ENCODE data around the gene PLEKHM1.
"Not testable (repeated sequence)": the region's sequence is repeated elsewhere in the genome, so short reads cannot be mapped to it uniquely, and the experiment has no call there.

Gene PLEKHM1

DNA sequence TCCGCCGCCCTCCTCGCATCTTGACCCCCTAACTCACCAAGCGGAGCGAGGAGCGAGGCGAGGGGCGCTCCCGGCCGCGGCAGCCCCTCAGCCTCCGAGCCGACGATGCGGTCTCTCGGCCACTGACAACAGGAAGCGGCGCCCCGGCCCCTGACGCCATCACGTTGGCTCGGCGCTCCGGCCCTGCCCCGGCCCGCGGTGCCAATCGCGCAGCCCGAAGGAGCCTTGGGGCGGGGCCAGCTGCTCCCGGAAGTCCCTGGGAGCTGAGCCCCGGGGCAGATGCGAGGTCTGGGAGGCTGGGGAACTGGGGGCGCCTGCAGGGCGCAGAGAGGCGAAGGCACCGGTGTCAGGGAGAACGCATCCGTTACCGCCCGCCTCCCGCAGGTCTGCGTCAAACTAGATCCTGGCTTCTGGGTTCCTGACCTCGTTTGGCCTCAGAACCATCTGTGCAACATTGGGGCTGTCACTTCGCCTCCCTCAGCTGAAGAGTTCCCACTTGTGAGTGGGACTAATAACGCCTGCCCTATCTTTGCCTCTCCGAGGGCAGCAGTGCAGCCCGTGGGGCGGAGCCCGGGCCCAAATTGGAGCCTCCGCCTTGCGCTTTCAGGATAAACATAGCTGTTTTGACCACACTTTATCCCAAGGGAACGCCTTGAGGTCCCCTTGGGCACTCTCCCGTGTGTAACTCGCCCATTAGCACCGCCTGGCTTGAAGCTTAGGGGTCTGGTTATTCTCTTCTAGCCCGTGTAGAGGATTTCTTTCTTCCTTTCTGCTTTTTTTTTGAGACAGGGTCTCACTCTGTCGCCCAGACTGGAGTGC lies at the start of gene PLEKHM1:
TSS of gene PLEKHM1 (minus strand) at position 107 of the 819 bp plus-strand sequence. CDS start 8,237 bp downstream, outside the sequence.
- DNase-seq, result peak; percentile 67

GRCh38 chr17:45538168-45538567 lies 47.6 kb upstream of the PLEKHM1 start:
- DNase-seq, result not testable (repeated sequence)

GRCh38 chr17:45506072-45506471 lies 15.6 kb upstream of the PLEKHM1 start:
- DNase-seq, result not testable (repeated sequence)

- DNase-seq, result not testable (repeated sequence)
Measured at GRCh38 chr17:45505183-45505582, 14.7 kb upstream of the PLEKHM1 start.

DNA sequence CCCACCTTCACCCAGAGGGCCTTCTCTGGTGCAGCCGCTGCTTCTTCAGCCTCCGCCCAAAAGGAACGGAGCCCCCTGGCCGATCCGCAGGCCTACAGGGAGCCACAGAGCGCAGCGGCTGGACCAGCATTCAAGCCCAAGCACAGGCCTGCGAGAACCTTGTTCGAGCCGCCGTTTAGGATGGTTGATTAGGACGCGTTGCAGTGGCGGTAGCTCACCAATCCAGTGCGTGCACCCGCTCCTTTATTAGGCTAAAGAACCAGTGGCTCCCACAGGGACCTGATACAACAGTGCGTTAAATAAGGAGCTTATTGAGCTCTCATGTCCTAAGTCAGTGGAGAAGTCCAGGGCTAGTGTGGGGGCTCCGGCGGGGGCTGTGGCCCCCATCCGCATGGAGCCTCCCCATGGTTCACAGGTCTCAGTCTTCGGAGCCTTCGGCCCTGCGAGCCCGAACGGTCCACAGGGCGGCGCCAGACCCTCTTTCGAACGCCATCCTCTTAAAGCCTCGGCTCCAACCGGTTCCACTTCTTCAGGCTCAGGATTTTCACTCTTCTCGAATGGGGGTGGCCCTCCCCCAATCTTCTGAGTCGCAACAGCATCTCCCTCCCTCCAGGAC lies 10.7 kb upstream of the PLEKHM1 start:
- DNase-seq, result not testable (repeated sequence)

GRCh38 chr17:45500478-45500877 lies 10.0 kb upstream of the PLEKHM1 start:
- DNase-seq, result not testable (repeated sequence)

DNA sequence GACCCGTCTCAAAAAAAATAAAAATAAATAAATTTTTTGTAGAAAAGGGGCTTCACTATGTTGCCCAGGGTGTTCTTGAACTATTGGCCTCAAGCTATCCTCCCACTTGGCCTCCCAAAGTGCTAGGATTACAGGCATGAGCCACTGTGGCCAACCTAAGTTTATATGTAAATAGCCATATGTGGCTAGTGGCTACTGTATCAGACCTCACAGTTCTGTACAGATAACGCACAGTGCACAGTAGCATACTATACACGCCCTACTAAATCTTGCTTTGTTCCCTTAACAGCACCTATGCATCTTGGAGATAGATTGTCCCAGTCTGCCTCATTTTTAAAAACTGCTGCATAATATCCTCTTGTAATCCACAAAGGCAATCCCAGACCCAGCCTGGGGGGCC lies 8.7 kb upstream of the PLEKHM1 start:
- DNase-seq, result not testable (repeated sequence)

- not testable (repeated sequence) for DNase-seq
Measured at GRCh38 chr17:45498377-45498776, 7.9 kb upstream of the PLEKHM1 start.

- DNase-seq, result not testable (repeated sequence)
Measured at GRCh38 chr17:45497449-45497848, 6.9 kb upstream of the PLEKHM1 start.

DNA sequence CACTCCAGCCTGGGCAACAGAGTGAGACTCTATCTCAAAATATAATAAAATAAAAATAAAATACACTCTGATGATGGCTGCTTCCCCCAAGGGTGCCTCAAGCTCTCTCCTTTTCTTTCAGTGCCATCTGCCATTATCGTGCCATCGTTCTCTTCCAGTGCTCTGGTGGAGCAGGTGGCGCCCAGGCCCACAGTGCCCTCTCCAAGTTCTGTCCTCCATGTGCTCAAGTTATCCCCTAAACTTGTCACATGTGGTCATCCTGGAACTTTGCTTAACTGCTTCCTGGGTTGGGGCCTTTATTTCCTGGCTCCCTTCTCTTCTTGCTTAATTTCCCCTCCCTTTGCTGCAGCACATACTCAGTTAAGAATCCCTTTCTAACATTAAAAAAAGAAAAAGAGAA lies 6.0 kb upstream of the PLEKHM1 start:
- not testable (repeated sequence) for DNase-seq

GRCh38 chr17:45494556-45494955 lies 4.0 kb upstream of the PLEKHM1 start:
- DNase-seq, result not testable (repeated sequence)

- DNase-seq, result not testable (repeated sequence)
Measured at GRCh38 chr17:45492156-45492555, 1.6 kb upstream of the PLEKHM1 start.

- DNase-seq, result not testable (repeated sequence)
Measured at GRCh38 chr17:45490198-45490597, 323 bp downstream of the PLEKHM1 start.

GRCh38 chr17:45487704-45488103 lies 2.8 kb downstream of the PLEKHM1 start:
- DNase-seq, result peak; percentile 10

DNA sequence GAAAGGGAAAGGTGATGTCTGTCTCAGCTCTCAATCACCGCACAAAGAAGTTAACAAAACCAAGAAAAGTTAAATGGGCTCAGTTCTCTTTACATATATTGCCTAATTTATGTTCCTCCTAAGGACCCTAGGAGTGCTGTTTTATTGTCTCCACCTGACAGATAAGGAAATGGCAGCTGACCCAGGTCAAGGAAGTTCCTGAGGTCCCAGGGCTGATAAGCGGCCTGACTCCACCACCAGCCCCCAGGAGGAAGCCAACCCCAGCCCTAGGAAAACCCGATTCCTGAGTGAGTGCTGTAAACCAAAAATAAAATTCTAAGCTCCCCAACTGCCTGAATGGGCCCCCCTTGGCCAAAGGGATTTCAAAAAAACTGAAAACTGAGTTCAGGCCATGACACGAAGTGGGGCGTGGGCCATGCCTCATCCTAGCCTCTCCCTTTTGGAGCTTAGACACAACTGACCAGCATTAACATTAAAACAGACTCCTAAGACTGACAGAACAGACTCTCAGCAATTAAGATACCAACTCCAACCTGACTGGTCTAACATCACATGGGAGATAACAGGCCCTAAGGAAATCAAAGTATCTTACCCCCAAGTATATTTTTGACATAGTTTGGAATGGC lies 6.8 kb downstream of the PLEKHM1 start:
- DNase-seq, result not testable (repeated sequence)

DNA sequence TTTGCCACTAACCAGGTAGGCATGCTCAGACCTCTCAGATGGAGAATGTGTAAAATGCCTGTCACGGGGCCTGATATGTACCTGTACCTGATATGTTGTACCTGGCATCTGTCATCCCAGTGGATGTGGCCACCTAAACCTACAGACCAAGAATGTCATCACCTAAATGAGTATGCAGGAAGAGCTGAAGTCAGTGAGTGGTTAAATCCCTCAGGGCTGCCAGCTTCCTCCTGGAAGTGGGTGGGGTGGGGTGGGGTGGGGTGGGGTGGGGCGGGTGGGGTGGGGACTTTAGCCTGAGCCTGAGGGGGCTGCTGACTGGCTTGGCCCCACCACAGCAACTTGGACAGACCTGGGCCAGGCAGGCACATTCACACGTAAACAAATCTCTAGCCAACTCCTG lies 7.3 kb downstream of the PLEKHM1 start:
- DNase-seq, result not testable (repeated sequence)

DNA sequence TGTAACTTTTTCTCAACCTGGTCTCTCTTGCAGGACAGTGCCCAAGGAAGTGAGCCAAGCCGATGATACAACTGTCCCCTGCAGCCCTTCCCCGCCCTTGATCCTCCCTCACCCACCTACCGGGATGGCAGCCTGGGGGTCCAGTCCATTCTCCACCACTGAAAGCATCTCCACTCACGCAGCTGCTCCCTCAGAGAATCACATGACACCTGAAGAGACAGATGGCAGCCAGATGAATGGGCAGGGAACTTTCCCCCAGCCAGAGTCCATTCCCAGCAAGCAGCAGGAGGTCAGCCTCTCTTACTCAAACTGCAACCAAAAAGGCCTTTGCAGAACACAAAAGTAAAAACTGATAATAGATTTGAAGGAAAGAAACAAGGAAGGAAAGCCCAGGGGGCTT lies 8.2 kb downstream of the PLEKHM1 start:
- not testable (repeated sequence) for DNase-seq

DNA sequence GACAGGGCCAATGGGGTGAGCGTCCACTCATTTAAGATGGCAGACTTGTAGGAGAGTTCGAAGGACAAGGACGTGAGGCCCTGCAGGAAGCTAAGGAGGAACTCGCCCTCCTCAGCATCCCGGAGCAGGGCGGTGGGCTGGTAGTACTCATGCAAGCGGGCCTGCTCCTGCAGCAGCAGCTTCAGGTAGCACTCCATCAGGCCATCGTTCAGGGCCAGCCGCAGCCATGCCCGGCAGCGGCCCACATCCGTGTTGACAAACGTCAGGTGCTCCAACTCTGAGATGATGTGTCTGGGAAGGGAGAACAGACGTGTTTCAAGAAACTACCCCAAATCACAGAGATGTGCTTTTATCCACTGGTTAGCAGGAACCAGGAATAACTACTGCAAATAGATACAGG lies 15.1 kb downstream of the PLEKHM1 start:
- DNase-seq, result not testable (repeated sequence)

GRCh38 chr17:45472249-45472648 lies 18.3 kb downstream of the PLEKHM1 start:
- DNase-seq, result not testable (repeated sequence)

- DNase-seq, result not testable (repeated sequence)
Measured at GRCh38 chr17:45469204-45469563, 21.3 kb downstream of the PLEKHM1 start.

DNA sequence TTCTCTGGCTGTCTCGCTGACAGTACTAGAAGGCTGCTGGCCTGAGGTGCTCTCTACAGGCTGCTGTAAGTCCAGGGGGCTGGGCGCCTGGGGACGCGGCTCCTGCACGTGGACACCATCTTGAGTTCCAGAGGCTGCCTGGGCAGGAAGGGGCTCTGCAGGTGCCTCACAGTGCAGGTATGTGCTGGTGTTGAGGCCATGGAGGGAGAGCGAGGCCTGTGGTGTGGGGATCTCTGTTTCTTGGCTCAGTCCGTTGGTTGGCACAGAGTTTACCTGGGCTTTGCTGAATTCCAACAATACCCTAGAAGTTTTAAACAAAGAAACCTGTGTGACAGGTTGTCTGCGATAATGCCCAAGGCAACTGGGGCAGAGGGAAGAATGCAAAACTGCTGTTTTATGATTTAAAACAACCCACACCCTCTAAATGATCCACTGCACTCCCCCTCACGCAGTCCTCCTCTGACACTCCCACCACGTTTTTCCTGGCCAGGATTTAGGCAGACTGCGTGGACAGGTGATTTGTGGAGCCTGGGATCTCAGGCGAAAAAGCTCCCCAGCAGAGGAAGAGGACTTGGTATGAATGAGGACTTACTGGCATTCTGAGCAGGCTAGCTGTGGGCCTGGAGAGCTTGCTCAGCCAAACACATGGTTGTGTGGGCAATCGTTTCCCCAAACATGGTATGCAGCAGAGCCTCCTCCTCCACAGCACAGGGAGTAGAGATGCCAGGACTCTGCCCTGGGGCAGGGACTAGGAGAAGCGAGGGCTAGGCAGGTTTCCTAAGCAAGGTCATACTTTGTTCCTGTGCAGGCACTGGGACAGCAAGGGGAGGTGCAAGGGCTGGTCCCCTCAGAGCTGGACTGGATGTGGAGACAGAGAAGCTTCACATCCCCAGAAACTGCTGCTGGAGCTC lies 22.0 kb downstream of the PLEKHM1 start:
- DNase-seq, result not testable (repeated sequence)

GRCh38 chr17:45461524-45462327 lies 28.8 kb downstream of the PLEKHM1 start:
- peak; percentile 80 for DNase-seq

Data from NCI-H2171 treated with DMSO at 0.1 percent for 48 hours (cell line).